PFSK-1 (cell line): ENCODE measurements around the gene QTRT2.

Experiments
- POLR2AphosphoS5 ChIP-seq: IDR thresholded peaks from 2 replicates; pipeline ENCODE4 v1.6.1; 2012; ENCODE audit warnings: low read depth, mild to moderate bottlenecking, control low read depth, low read length, moderate library complexity
- SIN3A ChIP-seq: IDR thresholded peaks from 2 replicates; pipeline ENCODE4 v1.6.1; 2012; ENCODE audit warnings: mild to moderate bottlenecking, low read length, moderate library complexity, borderline replicate concordance; ENCODE audit not compliant: insufficient read depth
- TAF1 ChIP-seq: IDR thresholded peaks from 2 replicates; pipeline ENCODE4 v1.6.1; 2012; ENCODE audit warnings: low read length, control low read depth, borderline replicate concordance; ENCODE audit not compliant: insufficient read depth
- TF ChIP-seq, protein P1 (sequence below), 2 experiments: IDR thresholded peaks; 2 replicates each; pipeline versions ENCODE4 v1.6.1 to v1.8.0; 2011 to 2012; ENCODE audit warnings: low read depth in 2 of 2, low read length in 2 of 2, control low read depth in 1 of 2, inconsistent platforms in 1 of 2, mild to moderate bottlenecking in 1 of 2, moderate library complexity in 1 of 2; ENCODE audit not compliant: insufficient read depth in 1 of 2

DNA sequence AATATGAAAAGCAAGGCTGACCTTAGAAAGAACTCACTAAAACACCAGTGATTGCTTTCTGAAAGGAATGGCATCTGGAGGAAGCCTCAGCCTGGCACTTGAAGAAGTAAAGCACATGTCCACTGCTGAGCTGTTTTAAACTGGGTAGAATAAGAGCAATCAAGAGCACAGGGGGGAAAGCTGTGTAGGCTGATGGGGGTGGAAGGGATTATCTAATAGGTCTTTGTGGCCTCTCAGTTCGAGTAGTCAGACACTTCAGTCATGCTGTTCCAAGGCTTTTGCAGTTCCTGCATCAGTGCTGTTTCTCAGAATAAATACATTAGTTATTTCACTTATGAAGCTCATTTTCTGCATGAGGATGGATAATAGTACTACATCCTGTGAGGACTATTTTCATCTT lies 22.8 kb upstream of the QTRT2 start:
- TF ChIP-seq, protein P1, sequence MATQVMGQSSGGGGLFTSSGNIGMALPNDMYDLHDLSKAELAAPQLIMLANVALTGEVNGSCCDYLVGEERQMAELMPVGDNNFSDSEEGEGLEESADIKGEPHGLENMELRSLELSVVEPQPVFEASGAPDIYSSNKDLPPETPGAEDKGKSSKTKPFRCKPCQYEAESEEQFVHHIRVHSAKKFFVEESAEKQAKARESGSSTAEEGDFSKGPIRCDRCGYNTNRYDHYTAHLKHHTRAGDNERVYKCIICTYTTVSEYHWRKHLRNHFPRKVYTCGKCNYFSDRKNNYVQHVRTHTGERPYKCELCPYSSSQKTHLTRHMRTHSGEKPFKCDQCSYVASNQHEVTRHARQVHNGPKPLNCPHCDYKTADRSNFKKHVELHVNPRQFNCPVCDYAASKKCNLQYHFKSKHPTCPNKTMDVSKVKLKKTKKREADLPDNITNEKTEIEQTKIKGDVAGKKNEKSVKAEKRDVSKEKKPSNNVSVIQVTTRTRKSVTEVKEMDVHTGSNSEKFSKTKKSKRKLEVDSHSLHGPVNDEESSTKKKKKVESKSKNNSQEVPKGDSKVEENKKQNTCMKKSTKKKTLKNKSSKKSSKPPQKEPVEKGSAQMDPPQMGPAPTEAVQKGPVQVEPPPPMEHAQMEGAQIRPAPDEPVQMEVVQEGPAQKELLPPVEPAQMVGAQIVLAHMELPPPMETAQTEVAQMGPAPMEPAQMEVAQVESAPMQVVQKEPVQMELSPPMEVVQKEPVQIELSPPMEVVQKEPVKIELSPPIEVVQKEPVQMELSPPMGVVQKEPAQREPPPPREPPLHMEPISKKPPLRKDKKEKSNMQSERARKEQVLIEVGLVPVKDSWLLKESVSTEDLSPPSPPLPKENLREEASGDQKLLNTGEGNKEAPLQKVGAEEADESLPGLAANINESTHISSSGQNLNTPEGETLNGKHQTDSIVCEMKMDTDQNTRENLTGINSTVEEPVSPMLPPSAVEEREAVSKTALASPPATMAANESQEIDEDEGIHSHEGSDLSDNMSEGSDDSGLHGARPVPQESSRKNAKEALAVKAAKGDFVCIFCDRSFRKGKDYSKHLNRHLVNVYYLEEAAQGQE (IDR thresholded peaks at IDR 0.05; ENCODE audit: insufficient read depth in 1 of 2, low read depth in 2 of 2, low read length in 2 of 2): no peak
- TF ChIP-seq TAF1 (no peak), SIN3A (no peak), POLR2AphosphoS5 (no peak)
